GM13976 (cell line): ENCODE measurements around the gene AGFG2.

Experiments
- DNase-seq: peaks from one replicate; pipeline ENCODE4 v3.0.0; 2012; ENCODE audit warnings: low spot score
- in situ Hi-C: fragments of 300-500 bp; cut with MboI; formaldehyde crosslinking; loops from one replicate; pipeline ENCODE4 v1.12.0; 2022; ENCODE audit warnings: low sequenced_read_pairs, mixed read lengths, inconsistent platforms; ENCODE audit not compliant: unreplicated experiment
- TF ChIP-seq, protein P1 (sequence below): IDR thresholded peaks from 2 replicates; pipeline ENCODE4 v1.5.1; 2012; ENCODE audit warnings: borderline replicate concordance, mild to moderate bottlenecking; ENCODE audit not compliant: insufficient read depth; ENCODE audit errors: extremely low read depth, missing control alignments, control extremely low read depth

Gene AGFG2

DNA sequence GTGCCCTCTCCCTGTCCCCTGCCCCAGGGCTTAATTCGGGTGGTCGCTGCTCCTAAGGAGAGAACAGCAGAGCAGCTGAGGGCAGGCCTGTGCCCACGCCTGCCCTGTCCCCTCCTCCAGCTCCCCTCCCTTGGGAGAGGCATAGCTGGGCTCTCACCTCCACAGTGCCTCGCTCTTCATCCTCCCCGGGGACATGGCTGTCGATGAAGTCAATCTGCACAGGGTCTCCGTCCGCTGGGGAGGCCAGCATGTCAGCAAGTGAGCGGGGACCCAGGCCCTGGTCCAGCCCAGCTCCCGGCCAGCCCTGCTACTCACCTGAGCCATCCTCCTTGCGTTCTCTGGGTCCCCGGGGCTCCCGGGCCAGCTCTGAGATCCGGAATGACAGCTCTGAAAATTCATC, 38.5 kb downstream of the AGFG2 start:
- no peak for DNase-seq
- TF ChIP-seq, protein P1, sequence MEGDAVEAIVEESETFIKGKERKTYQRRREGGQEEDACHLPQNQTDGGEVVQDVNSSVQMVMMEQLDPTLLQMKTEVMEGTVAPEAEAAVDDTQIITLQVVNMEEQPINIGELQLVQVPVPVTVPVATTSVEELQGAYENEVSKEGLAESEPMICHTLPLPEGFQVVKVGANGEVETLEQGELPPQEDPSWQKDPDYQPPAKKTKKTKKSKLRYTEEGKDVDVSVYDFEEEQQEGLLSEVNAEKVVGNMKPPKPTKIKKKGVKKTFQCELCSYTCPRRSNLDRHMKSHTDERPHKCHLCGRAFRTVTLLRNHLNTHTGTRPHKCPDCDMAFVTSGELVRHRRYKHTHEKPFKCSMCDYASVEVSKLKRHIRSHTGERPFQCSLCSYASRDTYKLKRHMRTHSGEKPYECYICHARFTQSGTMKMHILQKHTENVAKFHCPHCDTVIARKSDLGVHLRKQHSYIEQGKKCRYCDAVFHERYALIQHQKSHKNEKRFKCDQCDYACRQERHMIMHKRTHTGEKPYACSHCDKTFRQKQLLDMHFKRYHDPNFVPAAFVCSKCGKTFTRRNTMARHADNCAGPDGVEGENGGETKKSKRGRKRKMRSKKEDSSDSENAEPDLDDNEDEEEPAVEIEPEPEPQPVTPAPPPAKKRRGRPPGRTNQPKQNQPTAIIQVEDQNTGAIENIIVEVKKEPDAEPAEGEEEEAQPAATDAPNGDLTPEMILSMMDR, result no peak
- in situ Hi-C loops, result no loop called here

- in situ Hi-C loops, result no loop called here
- TF ChIP-seq, protein P1, result no peak
- DNase-seq, result no peak
Observed at GRCh38 chr7:100578246-100579183, 39.5 kb downstream of the AGFG2 start.

DNA sequence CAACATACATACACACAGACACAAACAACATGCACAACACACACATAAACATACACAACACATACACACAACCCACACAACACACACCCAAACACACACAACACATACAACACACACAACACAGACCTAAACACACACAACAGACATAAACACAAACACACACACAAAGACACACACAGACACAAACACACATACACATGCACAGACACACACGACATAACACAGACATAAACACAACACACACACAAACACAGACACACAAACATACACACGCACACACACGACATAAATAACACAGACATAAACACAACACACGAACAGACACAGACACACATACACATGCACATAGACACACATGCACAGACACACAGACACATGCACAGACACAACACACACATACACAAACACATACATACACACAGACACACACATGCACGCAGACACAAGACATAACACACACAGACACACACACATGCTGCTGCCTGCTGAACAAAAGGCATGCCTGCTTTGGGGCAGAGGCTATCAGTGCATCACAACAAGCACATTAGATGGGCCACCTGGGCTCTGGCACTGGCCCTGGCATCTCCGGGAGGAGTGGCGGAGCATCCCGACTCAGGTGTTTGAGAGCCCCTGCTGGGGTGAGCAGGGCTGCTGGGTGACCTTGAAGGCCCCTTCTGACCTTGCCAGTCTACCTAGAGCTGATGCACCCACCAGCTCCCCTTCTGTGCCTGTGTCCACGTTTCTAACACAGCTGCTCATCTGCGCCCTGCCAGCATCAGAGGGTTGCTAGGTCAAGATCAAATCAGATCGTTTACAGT, 41.7 kb downstream of the AGFG2 start:
- TF ChIP-seq, protein P1, result no peak
- DNase-seq, result no peak
- in situ Hi-C loops, result no loop called here

DNA sequence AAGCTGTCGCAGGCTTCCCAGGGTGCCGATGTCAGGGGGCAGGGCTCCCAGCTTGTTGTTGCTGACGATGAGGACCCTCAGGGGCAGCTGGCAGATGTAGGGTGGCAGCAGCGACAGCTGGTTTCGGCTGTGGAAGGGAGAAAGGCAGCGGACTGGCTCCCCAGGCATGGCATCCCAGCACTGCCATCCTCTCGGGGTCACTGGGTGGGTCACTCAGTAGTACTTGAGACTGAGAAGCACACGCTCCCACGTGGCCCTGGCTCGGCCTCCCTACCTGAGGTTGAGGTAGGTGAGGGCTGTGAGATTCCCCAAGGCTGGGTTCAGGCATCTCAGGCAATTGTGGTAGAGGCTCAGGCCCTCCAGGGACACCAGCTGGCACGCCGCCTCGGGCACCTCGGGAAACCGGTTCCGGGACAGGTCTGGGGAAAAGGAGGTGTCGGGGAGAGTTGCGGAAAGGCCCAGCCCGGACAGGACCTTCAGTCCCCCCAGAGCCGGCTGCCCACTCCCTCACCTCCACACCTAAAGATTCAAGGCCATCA, 43.1 kb downstream of the AGFG2 start:
- no peak for DNase-seq
- in situ Hi-C loops, result no loop called here
- TF ChIP-seq, protein P1, result no peak

DNA sequence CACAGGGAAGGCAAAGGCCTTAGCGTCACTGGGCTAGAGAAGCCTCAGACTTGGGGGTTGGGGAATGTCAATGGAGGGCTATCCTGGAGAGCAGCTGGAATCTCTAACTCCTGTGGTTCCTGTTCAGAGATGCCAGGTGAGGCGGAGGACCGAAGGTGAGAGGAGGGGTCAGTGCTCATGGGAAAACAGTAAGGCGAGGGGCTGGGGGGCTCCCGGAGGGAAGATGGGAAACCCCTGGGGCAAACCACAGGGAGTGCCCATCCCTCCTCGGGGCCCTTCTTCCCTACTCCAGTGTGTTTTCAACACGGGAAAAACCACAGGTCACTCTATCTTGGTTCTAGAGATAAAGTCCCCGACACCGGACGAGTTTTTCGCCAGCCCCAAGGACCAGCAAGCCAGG, 43.6 kb downstream of the AGFG2 start:
- in situ Hi-C loops, result no loop called here
- DNase-seq, result no peak
- TF ChIP-seq, protein P1, result no peak
